Measurements from ENCODE around the gene KAZN.

DNA sequence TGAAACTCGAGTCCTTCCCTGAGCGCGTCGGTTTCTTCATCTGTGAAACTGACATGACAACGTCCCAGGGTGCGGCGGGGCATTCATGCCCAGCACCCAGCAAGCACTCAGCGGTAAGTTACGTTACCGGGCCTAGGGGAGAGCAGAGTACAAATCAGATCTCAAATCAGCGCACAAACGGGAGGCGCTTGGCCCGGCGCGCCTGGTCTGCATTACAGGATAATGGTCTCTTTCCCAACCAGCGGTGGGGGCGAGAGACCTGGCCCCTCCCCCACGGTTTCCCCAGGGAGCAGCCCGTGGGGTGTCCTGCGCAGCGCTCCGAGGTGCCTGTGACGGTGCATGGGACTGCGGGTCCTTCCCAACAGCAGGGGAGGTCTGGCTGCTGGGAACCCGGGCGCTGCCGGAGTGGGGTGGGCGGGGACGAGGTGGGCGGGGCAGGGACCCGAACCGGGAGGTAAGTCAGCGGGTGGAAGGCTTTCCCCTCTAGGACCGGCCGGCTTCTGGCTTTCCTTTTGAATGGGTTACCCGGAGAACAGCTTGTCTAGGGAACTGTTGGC, 556.1 kb downstream of the KAZN start:
- TF ChIP-seq, protein P1, sequence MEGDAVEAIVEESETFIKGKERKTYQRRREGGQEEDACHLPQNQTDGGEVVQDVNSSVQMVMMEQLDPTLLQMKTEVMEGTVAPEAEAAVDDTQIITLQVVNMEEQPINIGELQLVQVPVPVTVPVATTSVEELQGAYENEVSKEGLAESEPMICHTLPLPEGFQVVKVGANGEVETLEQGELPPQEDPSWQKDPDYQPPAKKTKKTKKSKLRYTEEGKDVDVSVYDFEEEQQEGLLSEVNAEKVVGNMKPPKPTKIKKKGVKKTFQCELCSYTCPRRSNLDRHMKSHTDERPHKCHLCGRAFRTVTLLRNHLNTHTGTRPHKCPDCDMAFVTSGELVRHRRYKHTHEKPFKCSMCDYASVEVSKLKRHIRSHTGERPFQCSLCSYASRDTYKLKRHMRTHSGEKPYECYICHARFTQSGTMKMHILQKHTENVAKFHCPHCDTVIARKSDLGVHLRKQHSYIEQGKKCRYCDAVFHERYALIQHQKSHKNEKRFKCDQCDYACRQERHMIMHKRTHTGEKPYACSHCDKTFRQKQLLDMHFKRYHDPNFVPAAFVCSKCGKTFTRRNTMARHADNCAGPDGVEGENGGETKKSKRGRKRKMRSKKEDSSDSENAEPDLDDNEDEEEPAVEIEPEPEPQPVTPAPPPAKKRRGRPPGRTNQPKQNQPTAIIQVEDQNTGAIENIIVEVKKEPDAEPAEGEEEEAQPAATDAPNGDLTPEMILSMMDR (IDR thresholded peaks at IDR 0.05; ENCODE audit: poor library complexity, severe bottlenecking) = no peak
- no peak for TF ChIP-seq POLR2AphosphoS5 (IDR thresholded peaks at IDR 0.05)
